Neuron (in vitro differentiated cells): Measurements from ENCODE around the gene EPO.
A peak's percentile ranks its signal among the peaks of the same experiment; 100 is the strongest.
"Not testable (repeated sequence)": the region's sequence is repeated elsewhere in the genome, so short reads cannot be mapped to it uniquely, and the experiment has no call there.

ENCODE experiments used
- H2AFZ ChIP-seq: one replicate; pipeline ENCODE4 v1.6.1; 2013; ENCODE audit warnings: low read depth, mild to moderate bottlenecking, inconsistent platforms, low read length, moderate library complexity
- H3K27me3 ChIP-seq: one replicate; pipeline ENCODE4 v1.6.1; 2013; ENCODE audit warnings: low read length; ENCODE audit not compliant: insufficient read depth
- H3K36me3 ChIP-seq: one replicate; pipeline ENCODE4 v1.6.1; 2013; ENCODE audit warnings: low read length; ENCODE audit not compliant: insufficient read depth
- H3K4me1 ChIP-seq: one replicate; pipeline ENCODE4 v1.6.1; 2013; ENCODE audit warnings: low read length; ENCODE audit not compliant: insufficient read depth
- H3K4me3 ChIP-seq: 2 replicates; pipeline ENCODE4 v1.5.1; 2013; ENCODE audit warnings: mild to moderate bottlenecking, low read length, moderate library complexity
- H3K9me3 ChIP-seq: one replicate; pipeline ENCODE4 v1.6.1; 2013; ENCODE audit warnings: low read length

EPO gene

DNA sequence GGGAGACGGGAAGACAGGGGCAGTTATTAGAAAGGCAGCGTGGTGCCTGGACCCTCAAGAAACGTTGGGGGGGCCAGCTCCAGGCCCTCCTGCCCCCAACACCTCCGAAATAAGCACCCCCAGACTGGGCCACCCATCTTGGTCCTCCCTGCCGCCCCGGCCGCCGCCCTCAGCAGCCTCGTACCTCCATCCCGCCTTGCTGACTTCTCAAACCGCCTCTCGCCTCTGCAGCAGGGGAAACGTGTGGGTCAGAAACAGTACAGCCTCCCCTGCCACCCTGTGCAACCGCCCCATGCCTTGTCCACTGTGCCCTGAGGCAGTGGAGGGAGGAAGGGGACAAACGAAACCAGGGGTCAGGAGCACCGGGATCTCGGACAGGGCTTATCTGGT, 33.5 kb upstream of the EPO start:
- Histone ChIP-seq H3K27me3 (no peaks in the 10 kb centered on the region), H3K9me3 (no peaks in the 10 kb centered on the region), H3K4me1 (peaks cover 10% of the 10 kb centered on the region), H3K36me3 (peaks cover 73% of the 10 kb centered on the region), H3K4me3 (no peak overlapping the region), H2AFZ (no peak overlapping the region)

DNA sequence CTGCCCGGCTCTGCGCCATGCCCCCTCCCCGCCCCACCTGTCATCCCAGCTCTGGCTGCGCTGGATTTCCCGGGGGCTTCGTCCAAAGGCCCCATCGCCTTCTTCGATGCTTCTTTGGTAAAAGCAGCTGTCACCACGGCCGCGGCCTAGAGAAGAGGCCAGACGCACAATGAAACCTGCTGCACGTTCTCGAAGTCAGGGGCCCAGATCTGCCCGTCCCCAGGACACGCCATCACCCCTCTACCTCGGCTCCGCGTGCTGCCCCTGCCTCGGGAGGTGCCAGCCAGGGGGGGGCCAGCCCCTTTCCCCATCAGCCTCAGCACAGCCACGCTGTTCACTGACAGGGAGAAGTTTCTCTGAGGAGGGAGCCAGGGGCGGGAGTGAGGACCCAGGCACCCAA, 33.0 kb upstream of the EPO start:
- Histone ChIP-seq H3K4me3 (no peak overlapping the region), H2AFZ (no peak overlapping the region), H3K4me1 (peaks cover 14% of the 10 kb centered on the region), H3K27me3 (no peaks in the 10 kb centered on the region), H3K9me3 (no peaks in the 10 kb centered on the region), H3K36me3 (peaks cover 70% of the 10 kb centered on the region)

- Histone ChIP-seq H3K4me3 (no peak overlapping the region), H3K27me3 (no peaks in the 10 kb centered on the region), H3K4me1 (peaks cover 20% of the 10 kb centered on the region), H3K9me3 (no peaks in the 10 kb centered on the region), H2AFZ (no peak overlapping the region), H3K36me3 (peaks cover 68% of the 10 kb centered on the region)
Measured at GRCh38 chr7:100687751-100688300, 32.4 kb upstream of the EPO start.

GRCh38 chr7:100688326-100688860, 31.9 kb upstream of the EPO start:
- H3K27me3 ChIP-seq = no peaks in the 10 kb centered on the region
- H2AFZ ChIP-seq = no peak overlapping the region
- no peak overlapping the region for H3K4me3 ChIP-seq
- peaks cover 22% of the 10 kb centered on the region for H3K4me1 ChIP-seq
- H3K9me3 ChIP-seq = no peaks in the 10 kb centered on the region
- H3K36me3 ChIP-seq = peaks cover 63% of the 10 kb centered on the region

DNA sequence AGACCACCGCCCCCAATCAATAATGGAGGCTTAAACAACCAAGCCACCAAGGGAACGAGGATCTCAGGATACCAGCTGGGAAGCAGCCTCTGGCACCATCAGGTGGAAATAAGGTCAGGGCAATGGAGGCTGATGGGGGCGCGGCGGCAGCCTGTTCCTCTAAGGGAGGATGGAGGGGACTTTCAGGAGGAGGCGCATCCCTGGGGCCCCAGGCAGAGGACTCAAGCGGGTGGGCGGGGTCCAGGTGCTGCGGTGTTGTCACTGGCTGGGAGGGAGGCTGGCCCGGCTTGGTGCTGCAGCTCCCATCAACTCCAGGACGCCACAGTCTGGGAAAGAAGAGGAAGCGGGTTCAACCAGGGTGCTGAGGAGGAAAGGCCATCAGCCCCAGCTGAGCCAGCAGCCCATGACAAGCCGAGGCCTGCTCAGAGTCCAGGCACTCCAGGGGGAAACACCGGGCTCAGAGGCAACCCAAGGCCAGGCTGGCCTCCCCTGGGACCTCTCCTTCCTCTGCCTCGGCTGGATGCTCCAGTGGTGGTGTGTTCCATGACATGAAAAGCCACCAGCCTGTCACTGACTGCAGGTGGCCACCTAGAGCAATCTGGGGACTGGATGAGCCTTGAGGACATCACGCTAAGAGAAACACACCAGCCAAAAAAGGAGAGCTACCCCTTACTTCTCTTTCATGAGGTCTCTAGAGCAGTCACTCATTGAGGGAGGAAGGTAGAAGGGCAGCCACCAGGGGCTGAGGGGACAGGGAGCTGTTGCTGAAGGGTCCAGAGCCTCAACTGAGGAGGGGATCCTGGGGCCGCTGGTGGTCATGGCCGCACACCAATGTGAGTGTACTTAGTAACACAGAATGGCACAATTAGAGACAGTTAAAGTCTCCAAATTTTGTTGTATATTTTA, 30.8 kb upstream of the EPO start:
- no peaks in the 10 kb centered on the region for H3K9me3 ChIP-seq
- H3K4me3 ChIP-seq = no peak overlapping the region
- peaks cover 56% of the 10 kb centered on the region for H3K36me3 ChIP-seq
- no peak overlapping the region for H2AFZ ChIP-seq
- H3K27me3 ChIP-seq = no peaks in the 10 kb centered on the region
- H3K4me1 ChIP-seq = peaks cover 22% of the 10 kb centered on the region

DNA sequence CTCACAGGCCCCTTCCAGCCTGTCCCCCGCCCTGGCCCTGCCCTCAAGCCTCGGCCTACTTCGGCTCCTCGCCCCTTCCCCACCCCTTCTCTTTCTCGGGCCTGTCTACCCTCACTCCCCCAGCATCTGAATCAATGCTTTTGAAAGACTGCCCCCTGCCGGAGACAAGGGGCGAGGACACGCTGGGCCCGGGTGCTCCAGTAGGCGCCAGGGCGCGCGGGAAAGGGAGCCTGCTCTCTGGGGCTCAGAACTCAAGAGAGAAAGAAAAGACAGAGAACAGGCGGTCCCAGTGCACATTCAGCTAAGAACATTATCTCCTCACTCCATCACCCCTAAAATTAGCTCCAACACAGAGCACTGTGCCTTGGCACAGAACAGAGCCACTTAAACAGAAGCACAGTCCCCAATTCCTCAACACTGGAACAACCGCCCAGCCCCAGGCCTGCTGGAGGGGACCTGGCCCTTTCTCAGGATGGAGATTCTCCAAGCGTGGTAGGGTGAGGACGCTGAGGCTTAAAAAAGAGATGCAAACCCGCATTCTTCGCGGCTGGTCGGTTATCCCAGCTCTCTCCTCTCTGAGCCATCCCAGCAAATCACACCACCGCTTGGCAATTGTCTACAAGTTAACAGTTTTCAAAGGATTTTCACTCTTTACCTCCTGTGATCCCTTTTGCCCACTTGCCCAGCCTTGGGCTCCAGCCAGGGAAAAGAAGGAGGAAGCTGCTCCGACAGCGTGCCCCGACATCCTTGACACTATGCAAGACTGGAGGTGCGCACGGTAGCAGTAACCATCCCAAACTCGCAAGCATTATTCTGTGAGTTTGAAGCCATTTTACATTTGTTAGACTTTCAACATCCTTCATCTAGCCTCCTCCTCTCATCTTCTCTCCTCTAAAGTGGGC, 28.3 kb upstream of the EPO start:
- Histone ChIP-seq H3K4me1 (peaks cover 22% of the 10 kb centered on the region), H2AFZ (no peak overlapping the region), H3K4me3 (peak overlapping the region; percentile 86), H3K36me3 (peaks cover 32% of the 10 kb centered on the region), H3K9me3 (no peaks in the 10 kb centered on the region), H3K27me3 (no peaks in the 10 kb centered on the region)

GRCh38 chr7:100692578-100692961, 27.7 kb upstream of the EPO start:
- H3K27me3 ChIP-seq = no peaks in the 10 kb centered on the region
- H2AFZ ChIP-seq = no peak overlapping the region
- peak overlapping the region; percentile 86 for H3K4me3 ChIP-seq
- H3K4me1 ChIP-seq = peaks cover 22% of the 10 kb centered on the region
- no peaks in the 10 kb centered on the region for H3K9me3 ChIP-seq
- H3K36me3 ChIP-seq = peaks cover 27% of the 10 kb centered on the region

- H2AFZ ChIP-seq = no peak overlapping the region
- no peaks in the 10 kb centered on the region for H3K27me3 ChIP-seq
- H3K36me3 ChIP-seq = peaks cover 17% of the 10 kb centered on the region
- H3K9me3 ChIP-seq = no peaks in the 10 kb centered on the region
- H3K4me1 ChIP-seq = peaks cover 22% of the 10 kb centered on the region
- H3K4me3 ChIP-seq = peak overlapping the region; percentile 86
Measured at GRCh38 chr7:100693312-100694097, 26.8 kb upstream of the EPO start.

DNA sequence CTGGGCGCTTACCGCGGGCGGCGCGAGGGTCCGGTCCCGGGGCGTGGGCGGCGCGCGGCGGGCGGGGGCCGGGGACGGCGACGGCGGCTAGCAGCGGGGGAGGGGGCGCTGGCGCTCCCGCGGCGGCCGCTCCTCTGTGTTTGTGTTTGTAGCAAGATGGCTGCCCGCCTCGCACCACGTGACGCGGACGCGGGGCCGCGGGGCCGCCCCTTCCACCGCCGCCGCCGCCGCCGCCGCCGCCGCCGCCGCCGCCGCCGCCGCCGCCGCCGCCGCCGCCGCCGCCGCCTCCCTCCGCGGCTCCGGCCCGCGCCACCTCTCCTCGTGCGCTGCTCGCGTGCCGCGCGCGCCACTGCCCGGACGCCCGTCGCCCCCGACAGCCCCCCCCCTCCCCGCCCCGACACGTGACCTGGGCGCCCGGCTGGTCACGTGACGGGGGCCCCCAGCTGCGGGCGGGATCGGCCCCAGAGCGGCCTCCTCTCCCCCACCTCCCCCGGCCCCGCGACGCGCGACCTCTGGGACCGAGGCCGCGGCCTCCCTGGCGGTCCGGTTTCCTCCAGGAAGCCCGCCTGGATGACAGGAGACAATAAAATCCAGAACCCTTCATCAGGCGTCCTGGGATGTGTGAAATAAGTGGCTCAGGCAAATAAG, 26.0 kb upstream of the EPO start, which contains the start of gene GIGYF1:
GIGYF1 (minus strand) TSS at position 153 of the 648 bp plus-strand sequence. CDS start 6,012 bp downstream, outside the sequence.
- no peaks in the 10 kb centered on the region for H3K9me3 ChIP-seq
- peaks cover 22% of the 10 kb centered on the region for H3K4me1 ChIP-seq
- no peaks in the 10 kb centered on the region for H3K27me3 ChIP-seq
- H3K36me3 ChIP-seq = peaks cover 10% of the 10 kb centered on the region
- H2AFZ ChIP-seq = no peak within 1 kb of the TSS
- peak within 1 kb of the TSS; percentile 86 for H3K4me3 ChIP-seq

- Histone ChIP-seq H2AFZ (no peak overlapping the region), H3K4me3 (no peak overlapping the region), H3K36me3 (peaks cover 4% of the 10 kb centered on the region)
Measured at GRCh38 chr7:100696123-100696521, 24.1 kb upstream of the EPO start.

DNA sequence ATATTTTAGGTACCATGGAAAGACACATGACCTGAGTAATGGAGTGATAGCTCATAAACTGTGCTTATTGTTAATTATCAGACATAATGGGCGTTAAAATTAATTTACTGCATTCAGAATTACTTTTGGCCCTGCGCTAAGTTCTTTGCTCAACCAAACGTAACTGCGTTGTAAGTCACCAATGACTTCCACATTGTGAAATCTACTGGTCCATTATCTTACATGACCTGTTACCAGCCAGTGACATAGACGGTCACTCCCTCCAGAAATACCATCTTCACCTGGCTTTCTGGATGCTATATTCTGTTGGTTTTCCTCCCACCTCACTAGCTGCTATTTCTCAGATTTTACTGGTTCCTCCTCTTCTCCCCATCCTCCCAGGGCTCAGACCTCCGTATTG, 21.2 kb upstream of the EPO start:
- Histone ChIP-seq H3K36me3 (no peaks in the 10 kb centered on the region), H3K9me3 (no peaks in the 10 kb centered on the region), H3K4me3 (no peak overlapping the region), H3K27me3 (no peaks in the 10 kb centered on the region), H3K4me1 (no peaks in the 10 kb centered on the region), H2AFZ (no peak overlapping the region)

More at GRCh38 chr7:100696123-100696521, 24.1 kb upstream of the EPO start:
- Histone ChIP-seq H3K9me3 (no peaks in the 10 kb centered on the region), H3K4me1 (peaks cover 17% of the 10 kb centered on the region), H3K27me3 (no peaks in the 10 kb centered on the region)

- not testable (repeated sequence) for H3K27me3 ChIP-seq, H3K4me1 ChIP-seq, H3K9me3 ChIP-seq, H2AFZ ChIP-seq, H3K4me3 ChIP-seq, H3K36me3 ChIP-seq
Measured at GRCh38 chr7:100701089-100701488, 19.2 kb upstream of the EPO start.
